HG03460 (cell line): ENCODE data around the gene UMAD1.
A peak's percentile ranks its signal among the peaks of the same experiment; 100 is the strongest.

Experiments used
- ATAC-seq: cut with Tn5 transposase; IDR thresholded peaks from one replicate; pipeline ENCODE4 v1.9.1; 2021; ENCODE audit not compliant: unreplicated experiment

UMAD1 gene

DNA sequence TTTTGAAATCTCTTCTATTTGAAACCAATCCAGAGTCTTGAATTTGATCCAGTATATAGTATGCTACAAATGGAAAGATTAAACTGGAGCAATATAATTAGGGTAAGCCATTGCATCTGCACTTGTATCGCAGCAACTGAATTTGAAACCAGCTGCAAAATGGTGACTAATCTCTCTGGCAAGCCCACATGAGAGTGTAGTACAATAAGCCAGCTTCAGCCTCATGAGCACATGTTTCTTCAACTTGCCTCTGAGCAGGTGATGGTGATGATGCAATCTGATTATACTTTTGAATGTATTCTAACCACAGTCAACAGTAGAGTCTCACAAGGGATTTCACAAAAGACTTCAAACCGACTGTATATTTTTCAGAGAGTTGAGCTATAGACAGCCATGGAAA, 78.7 kb downstream of the UMAD1 start:
- peak; percentile 95 for ATAC-seq

DNA sequence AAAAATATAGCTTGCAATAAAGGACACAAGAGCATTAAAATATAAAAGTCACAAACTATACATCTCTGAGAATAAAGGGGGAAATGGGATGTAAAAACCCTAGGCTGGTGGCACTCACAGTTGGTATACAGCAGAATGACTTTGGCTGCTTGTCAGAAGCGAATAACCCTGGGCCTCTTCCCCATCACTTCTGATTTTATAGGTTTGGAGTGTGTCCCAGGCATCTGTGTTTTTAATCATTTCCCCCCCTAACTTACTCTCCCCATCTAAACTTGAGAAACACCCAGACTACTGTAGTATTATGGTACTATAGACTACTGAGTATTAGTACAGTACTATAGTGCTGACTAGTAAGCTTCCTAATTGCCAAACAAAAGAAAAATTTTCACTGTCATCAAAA, 79.6 kb downstream of the UMAD1 start:
- no peak for ATAC-seq

DNA sequence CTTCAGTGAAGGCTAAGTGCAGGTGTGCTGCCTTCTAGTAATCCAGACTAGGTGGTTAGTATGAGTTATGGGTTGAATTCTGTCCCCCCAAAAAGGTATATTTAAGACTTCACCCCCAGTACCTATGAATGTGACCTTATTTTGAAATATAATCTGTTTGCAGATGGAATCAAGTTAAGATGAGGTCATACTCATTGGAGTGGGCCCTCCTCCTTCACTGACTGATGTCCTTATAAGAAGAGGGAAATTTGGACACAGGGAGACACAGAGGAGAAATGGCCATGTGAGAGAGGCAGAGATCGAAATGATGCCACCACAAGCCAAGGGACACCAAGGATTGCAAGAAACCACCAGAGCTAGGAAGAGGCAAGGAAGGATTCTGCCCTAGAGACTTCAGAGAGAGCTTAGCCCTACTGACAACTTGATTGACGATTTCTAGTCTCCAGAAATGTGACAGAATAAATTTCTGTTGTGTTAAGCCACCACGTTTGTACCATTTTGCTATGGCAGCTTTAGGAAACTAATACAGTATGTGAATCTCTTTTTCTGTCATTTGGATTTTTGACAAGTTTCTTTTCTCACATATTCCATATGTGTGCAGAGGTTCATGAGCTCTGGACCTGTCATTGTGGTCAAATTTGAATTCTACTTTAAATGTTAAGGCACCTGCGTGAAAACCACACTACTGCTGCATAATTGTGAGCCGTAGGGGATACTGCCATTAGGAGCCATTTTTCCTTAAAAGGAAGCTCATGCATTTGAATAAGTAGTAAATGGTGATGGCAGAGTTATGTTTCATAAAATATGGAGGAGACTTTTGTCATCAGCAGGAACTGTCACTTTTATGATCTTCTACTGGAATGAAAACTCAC, 80.4 kb downstream of the UMAD1 start:
- ATAC-seq = no peak

DNA sequence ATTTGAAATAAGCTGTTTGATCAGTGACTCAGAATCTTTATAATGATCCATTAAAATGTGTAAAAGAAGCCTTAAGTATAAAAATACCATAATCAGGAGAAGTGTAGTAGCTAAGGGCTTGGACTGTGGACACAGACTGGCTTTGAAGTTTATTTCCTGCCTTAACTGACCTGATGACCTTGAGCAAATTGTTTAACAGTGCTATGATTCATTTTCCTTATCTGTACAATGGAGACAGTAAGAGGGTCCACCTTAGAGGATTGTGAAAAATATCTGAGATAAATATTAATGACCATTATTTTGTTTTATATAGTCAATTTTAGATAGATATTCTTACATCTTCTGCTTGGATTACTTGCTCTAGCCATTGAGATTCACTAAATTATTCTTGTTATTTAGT, 91.2 kb downstream of the UMAD1 start:
- ATAC-seq = no peak

DNA sequence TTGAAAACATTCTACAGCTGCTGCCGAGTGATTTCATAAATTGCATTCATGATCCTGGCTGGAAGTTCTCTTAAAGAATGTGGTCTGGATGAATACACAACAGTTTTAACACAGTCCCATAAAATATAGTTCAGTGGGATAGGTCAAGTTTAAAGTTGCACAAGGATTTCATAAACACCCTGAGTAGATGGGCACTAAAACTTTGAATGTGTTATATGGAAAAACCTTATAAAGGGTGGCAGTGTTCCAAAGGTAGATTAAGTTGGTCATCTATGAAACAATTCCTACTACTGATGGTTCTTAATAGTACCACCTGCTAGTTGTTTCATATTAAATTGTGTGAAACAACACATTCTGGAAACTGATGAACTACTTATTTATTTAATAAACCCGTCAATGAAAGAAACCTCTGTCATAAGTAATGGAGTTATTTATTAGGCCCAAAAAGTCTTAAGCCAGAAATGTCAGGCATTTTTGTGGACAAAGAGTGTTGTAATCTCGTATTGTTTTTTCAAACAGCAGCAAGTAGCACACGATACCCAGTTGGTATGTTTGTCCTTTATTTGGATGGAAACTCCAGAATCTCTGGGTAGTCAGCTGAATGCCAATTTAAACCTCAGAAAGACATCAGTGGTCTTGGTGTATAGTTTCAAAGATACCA, 92.2 kb downstream of the UMAD1 start:
- no peak for ATAC-seq

DNA sequence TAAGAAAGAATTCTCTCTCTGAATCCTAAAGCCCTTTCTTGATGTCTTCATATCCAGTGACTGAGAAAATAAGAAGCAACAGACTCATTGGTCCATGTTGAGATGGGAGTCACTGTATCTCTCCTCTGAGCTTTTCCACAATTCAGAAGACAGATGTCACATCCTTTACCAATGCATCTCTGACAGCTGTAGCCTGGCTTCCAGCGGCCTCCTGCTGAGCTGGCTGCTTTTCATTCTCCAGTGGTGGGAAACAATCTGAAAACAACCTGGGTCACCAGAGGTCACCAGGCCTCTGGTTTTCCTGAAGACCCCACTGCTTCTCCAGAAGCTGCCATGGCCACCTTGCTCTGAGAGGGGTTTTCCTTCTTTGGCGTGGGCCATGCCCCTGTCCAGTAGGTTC, 96.1 kb downstream of the UMAD1 start:
- no peak for ATAC-seq

DNA sequence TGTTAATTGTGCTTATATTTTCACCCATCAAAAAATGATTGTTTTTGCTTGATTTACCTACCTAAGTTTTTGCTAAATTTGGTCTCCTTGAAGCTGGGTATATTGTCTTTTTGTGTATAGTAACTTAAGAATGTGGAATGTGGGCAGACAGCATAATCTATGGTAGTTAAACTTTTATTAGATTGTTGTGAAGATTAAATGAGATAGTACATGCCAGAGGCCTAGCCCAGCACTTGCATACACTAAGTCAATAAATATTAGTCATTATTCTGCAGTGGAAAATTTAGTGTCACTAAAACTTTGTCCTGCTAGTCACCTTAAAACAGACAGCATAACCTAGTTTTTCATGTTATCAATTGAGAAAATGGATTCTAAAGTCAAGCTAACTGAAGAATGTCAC, 97.1 kb downstream of the UMAD1 start:
- no peak for ATAC-seq

DNA sequence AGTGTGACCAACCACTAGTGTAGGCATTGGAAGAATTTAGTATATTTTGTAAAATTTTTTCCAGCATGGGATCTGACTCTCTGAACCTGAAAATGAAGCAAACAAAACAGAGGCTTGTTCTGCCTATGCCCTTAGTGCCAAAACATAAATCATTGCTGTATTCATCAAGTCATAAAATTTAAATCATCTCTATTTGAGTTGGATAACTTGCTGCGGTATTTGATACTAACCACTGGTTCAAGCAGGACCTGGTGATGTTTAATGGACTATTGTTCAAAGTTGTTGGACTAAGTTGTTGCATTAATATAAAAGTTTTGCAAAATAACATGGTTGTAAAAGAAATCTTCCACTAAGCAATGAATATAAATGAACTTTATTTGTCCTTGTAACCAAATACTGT, 97.6 kb downstream of the UMAD1 start:
- no peak for ATAC-seq

DNA sequence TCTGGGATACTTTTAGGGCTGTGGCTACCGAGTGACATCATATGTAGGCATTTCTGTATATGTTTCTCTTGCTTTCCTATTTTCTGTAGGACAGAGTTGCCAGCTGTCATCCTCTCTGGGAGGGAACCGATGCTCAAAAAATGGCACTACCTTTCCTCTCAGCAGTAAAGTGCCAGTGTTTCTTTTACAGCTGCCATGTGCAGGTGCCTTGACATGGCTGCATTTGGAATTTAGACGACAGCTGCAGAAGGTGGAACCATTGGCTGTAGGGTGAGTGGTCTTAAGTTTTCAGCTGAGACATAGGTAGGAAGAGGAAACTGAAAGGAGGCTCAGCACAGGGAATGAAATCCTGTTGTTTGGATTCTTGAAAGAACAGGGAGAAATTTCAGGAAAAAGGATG, 98.1 kb downstream of the UMAD1 start:
- no peak for ATAC-seq

DNA sequence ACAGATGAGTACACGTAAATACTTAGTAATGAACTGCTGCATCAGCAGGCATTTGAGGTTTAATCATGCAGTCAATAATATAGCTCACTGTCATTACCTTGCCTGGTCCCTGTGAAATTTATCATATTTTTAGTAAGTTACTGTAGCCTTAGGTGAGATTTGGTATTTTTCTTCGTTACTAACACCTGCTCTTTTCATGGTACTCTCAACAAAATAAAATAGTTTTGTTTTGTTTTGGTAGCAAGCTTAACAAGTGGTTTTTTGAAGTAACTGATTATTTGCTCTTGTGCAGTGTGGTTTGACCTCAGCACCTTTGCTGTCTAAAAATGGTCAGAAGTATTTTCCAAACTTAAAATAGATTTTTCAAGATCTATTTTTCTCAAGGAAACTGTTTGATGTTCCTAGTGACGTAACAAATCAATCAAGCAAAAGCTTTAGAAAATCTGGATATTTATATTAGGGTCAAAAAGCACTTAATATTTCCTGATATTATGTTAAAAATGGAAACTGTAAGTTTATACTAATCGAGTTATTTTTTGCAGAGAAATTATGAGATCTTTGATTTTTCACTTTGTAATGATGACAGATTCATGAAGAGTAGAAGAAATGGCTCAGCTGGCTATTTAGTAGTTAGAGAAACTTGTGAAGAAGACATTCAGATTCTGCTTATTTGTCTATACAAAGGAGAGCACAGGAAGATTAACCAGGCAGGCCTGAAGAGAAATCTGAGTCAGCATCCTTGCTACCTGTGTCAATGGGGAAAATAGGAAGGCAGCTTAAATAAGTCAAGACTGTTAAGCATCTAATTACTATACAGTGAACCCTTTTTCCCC, 98.9 kb downstream of the UMAD1 start:
- peak; percentile 85 for ATAC-seq

DNA sequence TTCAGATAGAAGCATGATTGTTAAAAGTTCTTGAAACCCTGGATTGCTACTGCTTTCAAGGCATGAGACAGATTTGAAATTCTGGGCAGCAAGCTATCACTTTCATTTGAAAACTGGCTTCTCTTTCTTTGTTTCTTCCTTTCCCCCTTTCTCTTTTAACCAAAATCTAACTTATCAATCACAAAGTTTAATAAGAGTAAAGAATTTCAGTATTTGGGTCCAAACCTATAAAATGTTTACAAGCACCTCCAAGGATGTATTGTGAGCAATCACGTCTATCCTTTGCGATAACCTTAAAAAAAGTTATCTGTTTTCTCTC, 99.4 kb downstream of the UMAD1 start:
- ATAC-seq = no peak

DNA sequence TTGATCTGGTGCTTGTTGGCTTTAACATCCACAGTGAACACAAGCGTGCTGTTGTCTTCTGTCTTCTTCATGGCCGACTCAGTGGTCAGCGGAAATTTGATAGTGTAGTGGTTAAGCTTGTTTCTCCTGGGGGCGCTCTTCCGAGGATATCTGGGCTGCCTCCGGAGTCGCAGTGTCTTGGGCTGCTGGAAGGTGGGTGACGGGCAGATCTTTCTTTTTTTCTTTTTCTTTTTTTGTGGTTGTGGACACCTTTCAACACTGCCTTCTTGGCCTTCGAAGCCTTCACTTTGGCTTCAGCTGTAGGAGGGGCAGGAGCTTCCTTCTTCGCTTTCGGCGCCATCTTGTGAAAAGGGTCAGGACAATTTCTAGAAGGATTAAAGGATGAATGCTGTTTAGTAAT, 101.7 kb downstream of the UMAD1 start:
- no peak for ATAC-seq

DNA sequence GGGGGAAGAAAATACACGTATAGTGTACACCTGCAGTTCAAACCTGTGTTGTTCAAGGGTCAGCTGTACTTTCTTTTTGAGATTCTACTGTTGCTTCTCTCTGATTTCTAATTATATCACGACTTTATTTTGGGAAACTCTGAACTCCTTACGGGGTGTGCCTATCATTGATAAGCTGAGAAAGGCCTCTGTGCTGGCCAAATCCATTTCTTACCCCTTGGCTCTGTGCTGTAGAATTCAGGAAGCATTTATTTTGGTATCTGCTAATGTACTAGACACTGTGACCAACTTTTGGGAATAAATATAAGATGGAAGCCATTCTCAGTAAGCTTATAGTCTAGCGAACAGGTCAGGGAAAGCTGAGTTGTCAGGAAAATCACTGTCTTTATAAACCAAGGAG, 104.7 kb downstream of the UMAD1 start:
- ATAC-seq = no peak

DNA sequence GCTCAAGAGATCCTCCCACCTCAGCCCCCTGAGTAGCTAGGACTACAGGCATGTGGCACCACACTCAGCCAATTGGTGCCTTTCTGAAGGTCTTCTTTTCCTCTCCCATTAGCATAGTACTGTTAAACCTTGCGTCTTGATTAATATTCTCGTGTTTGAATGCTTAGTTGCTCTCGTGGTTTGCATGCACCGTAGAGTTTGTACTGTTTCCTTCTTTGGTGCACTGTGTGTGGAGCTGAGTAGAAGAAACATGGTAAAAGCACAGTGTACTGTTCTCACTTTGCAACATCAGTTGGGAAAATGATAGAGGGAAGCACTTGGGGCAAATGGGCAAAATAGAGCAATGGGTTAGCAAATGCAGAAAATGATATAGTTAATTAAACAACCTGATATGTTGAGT, 105.4 kb downstream of the UMAD1 start:
- ATAC-seq = no peak

DNA sequence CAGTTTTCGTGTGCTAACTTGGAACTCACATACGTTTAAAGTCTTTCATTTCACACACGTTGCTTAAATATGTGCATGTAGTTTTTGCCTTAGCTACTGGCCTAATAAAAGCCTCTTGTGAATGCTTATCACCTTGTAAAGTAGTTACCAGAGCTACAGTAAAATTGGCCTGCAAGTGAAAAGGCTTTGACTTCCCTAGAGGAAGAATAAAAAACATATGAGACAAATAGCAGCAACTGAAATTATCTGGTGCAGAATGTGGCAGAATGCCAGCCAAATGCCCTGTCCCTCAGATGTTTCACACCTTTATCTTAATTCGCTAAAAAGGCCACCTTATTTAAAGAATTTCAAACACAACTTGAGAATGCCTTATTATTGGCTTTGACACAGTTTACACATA, 105.9 kb downstream of the UMAD1 start:
- ATAC-seq = no peak

DNA sequence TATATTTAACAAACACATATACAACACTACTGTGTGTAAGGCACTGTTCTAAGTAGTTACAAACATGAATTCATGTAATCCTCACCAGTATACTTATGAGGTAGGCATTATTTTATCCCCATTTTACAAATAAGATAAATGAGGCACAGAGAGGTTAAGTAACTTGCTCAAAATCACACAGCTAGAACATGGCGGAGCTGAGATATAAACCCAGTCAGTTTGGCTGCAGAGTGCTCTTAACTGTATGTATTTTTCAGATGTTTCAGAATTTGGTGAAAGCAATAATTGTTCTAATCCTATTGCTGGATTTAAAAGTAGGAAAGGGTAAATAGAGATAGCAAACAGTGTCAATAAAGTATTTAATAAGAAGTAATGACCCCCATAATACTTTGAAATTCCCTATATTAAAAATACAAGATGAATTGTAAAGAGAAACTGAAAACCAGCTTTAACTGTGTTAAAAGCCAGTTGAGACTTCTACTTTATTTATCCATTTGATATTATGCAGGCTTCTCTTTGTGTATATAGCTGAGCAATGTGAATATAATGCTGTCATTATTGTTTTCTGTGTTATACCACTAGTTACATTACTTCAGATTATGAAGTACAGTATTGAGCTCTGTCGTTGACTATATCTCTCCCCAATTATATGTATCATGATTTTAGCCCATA, 110.2 kb downstream of the UMAD1 start:
- no peak for ATAC-seq

DNA sequence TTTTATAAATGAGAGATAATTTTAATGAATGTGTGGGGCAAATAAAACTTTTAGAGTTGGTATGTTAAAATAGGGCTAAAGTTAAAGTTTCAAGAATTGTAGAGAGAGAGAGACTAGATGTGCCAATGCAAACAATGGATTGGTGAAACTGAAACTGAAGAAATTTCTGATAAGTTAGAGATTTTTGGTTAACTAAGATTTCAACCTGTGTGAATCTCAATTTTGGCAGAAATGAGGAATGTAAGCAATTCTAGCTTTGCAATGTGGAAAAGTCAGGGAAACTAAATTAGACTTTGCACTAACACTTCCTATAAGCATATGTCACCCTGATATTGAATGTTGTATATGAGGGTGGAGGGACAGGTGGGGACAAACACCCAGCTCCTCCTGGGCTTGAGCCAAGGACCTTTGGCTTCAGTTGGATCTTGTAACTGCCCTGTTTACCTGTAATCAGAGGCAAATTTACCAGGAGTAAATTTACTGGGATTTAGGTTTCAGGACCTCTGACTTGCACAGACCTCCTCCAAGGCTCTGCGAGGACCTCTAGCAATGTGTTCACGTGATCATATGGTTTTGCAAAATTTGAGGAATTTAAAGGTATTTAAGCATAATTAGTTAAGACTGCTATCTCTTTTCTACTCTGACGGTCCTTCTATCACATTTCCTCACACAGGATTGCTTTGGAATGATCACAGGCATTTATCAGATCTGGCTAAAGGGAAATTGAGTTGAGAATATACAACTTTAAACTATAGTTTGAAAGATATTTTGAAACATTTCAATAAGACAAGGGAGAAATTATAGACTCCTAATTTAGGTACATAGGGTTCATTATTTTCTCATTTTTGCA, 110.9 kb downstream of the UMAD1 start:
- ATAC-seq = no peak

DNA sequence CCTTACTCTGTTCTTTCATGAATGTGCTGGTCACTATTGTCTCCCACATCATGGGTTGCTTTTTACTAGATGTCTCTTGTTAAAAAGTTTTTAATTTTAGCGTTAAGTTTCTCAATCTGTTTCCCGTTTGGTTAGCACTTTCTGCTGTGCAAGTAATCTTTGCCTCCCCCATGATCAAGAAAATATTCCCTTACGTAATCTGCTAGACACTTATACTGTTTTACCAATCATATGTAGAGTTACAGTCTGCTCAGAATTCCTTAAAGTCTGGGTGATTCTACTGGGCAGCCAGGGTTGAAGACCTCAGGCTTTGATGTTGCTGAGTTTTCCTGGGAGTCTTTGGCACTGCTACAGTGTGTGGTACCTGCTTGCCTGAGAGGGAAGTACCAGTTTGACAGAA, 116.0 kb downstream of the UMAD1 start:
- no peak for ATAC-seq

DNA sequence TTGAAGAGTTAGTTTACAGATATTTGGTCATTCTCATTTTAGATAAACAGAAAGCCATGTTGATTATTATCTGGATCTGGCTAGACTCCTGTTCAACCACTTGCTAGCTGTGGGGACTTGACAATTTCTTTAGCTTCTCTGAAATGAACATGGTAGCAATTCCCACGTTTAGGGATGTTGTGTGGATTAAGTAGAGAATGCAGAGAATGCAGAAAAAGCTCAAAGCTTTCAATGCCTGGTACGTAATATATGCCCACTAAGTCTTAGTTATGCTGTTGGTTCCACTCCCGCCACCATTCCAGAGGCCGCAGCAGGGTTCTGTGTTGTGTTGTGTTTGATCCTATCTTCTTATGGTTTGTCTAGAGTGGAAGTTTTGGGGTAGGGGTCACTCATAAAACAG, 117.0 kb downstream of the UMAD1 start:
- ATAC-seq = no peak

DNA sequence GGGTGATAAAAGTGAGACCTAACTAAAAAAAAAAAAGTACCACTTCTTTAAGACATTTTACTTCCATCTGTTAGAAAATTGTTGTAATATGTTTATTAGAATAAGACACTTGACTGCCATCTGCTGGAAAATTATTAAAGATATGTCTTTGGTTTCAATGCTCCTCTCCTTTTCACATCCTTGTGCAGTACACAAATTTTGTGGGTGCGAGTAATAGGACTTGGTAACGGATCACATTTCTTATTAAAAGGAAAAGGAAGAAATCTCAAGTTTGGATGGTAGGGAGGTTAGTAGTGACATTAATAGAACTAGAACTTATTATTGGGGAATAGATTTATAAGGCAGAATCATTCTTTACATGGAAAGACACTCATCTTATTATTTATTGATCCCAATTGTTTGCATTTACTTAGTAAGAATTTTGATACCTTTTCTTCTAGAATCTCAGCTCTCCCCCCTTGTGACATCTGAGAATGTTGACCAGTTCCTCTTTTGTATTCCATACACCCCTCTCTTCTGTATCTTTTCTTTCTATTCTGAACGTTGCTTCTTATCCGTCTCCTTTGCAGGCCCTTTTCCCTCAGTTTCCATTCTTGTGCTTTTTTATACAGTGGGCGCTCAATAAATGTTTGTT, 120.9 kb downstream of the UMAD1 start:
- no peak for ATAC-seq
